Raji (cell line): ENCODE measurements around the gene ETV7.

Source experiments
- POLR2A ChIP-seq: IDR thresholded peaks from 2 replicates; pipeline ENCODE4 v1.6.1; 2011; ENCODE audit warnings: low read depth, low read length, control low read depth; ENCODE audit not compliant: insufficient read depth

The ETV7 gene

GRCh38 chr6:36389353-36389752 is 1.9 kb upstream of the ETV7 start:
- no peak for TF ChIP-seq POLR2A

- no peak for TF ChIP-seq POLR2A
Measured at GRCh38 chr6:36386495-36387439, 702 bp downstream of the ETV7 start.

GRCh38 chr6:36384095-36384494 is 3.4 kb downstream of the ETV7 start:
- TF ChIP-seq POLR2A = no peak

GRCh38 chr6:36383606-36384005 is 3.9 kb downstream of the ETV7 start:
- no peak for TF ChIP-seq POLR2A

GRCh38 chr6:36382976-36383375 is 4.5 kb downstream of the ETV7 start:
- no peak for TF ChIP-seq POLR2A

GRCh38 chr6:36381502-36382389 is 5.7 kb downstream of the ETV7 start:
- no peak for TF ChIP-seq POLR2A

GRCh38 chr6:36380166-36380565 is 7.3 kb downstream of the ETV7 start:
- TF ChIP-seq POLR2A = no peak

- TF ChIP-seq POLR2A = no peak
Measured at GRCh38 chr6:36378936-36379335, 8.5 kb downstream of the ETV7 start.

GRCh38 chr6:36378243-36378920 is 9.1 kb downstream of the ETV7 start:
- TF ChIP-seq POLR2A = no peak

- TF ChIP-seq POLR2A = no peak
Measured at GRCh38 chr6:36377594-36377993, 9.9 kb downstream of the ETV7 start.

- TF ChIP-seq POLR2A = no peak
Measured at GRCh38 chr6:36376742-36377141, 10.7 kb downstream of the ETV7 start.

GRCh38 chr6:36376183-36376582 is 11.3 kb downstream of the ETV7 start:
- no peak for TF ChIP-seq POLR2A

- TF ChIP-seq POLR2A = no peak
Measured at GRCh38 chr6:36375644-36376155, 11.8 kb downstream of the ETV7 start.

GRCh38 chr6:36374972-36375371 is 12.5 kb downstream of the ETV7 start:
- no peak for TF ChIP-seq POLR2A

- no peak for TF ChIP-seq POLR2A
Measured at GRCh38 chr6:36374194-36374593, 13.3 kb downstream of the ETV7 start.
